ENCODE measurements around the gene CELF2. TPM values are rescaled to one million over a fixed set of nuclear protein-coding genes. Genes with fewer than 3 reads are reported as not detected.

CELF2 gene
- total and polyA plus RNA-seq, 9 of the 15 experiments (the other 6 are each of a cell fraction or from before 2014, with no cell fraction given) = 4.0 to 20.3 (median 11.1) TPM

DNA sequence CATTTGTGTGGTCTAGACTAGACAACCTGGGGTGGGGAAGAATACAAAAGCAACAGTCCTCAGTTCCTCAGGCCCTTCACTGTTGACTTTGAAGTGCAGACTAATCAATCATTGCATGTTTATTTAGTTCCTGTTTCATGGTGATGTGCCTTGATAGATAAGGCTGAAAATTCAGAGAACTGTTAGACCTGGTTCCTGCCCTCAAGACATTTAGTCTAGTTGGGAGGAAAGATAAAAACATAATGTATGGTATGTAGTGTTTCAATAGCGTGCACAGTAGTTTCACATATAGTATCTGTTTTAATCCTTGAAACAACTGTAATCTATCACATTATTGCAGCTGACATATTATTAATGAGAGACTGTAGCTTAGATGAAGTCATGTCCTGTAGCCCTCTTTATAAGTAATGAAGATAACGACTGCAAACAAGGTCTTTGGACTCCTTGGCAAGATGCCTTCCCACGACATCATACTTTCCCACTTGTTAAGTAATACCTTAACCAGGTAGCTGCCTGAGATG lies 124.0 kb downstream of the CELF2 start (continued):
- TF ChIP-seq, protein P1, sequence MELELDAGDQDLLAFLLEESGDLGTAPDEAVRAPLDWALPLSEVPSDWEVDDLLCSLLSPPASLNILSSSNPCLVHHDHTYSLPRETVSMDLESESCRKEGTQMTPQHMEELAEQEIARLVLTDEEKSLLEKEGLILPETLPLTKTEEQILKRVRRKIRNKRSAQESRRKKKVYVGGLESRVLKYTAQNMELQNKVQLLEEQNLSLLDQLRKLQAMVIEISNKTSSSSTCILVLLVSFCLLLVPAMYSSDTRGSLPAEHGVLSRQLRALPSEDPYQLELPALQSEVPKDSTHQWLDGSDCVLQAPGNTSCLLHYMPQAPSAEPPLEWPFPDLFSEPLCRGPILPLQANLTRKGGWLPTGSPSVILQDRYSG (tag; conservative IDR thresholded peaks at IDR 0.05; ENCODE audit: low read depth) = no peak
- TF ChIP-seq HCFC1 (IDR thresholded peaks at IDR 0.05; ENCODE audit: low read depth, low read length) (no peak), GABPA (tag; conservative IDR thresholded peaks at IDR 0.05; ENCODE audit: low read depth) (0 out of 2 replicates have a peak, but pooled peaks have one; percentile 39), E2F3 (CRISPR knock-in tag; IDR thresholded peaks at IDR 0.05) (no peak), TEAD2 (tag; IDR thresholded peaks at IDR 0.05) (no peak), ZNF232 (CRISPR knock-in tag; IDR thresholded peaks at IDR 0.05) (no peak), KLF6 (CRISPR knock-in tag; IDR thresholded peaks at IDR 0.05; ENCODE audit: borderline replicate concordance) (no peak), PREB (CRISPR knock-in tag; IDR thresholded peaks at IDR 0.05) (no peak), PHTF2 (CRISPR knock-in tag; IDR thresholded peaks at IDR 0.05) (no peak), HDAC3 (IDR thresholded peaks at IDR 0.05; ENCODE audit: borderline replicate concordance, partially characterized antibody) (peak; percentile 94), NCOA1 (IDR thresholded peaks at IDR 0.05; ENCODE audit: low read depth) (peak; percentile 80), ESRRB (CRISPR knock-in tag; IDR thresholded peaks at IDR 0.05; ENCODE audit: borderline replicate concordance) (no peak), NFATC3 (IDR thresholded peaks at IDR 0.05) (no peak), RNF2 (IDR thresholded peaks at IDR 0.05) (peak; percentile 91), CHD1 (IDR thresholded peaks at IDR 0.05; ENCODE audit: low read length) (no peak), CCNT2 (IDR thresholded peaks at IDR 0.05; ENCODE audit: borderline replicate concordance, extremely low read depth, insufficient read length, low read depth, low read length) (peak; percentile 77), MTA2 (IDR thresholded peaks at IDR 0.05; ENCODE audit: low read depth) (peak; percentile 87), NBN (IDR thresholded peaks at IDR 0.05; ENCODE audit: low read depth) (peak; percentile 87; the same call in 1 of the 2 replicates), ZNF408 (CRISPR knock-in tag; IDR thresholded peaks at IDR 0.05; ENCODE audit: low read depth) (no peak), GABPB2 (CRISPR knock-in tag; conservative IDR thresholded peaks at IDR 0.05) (no peak)
- TF ChIP-seq, protein P2, sequence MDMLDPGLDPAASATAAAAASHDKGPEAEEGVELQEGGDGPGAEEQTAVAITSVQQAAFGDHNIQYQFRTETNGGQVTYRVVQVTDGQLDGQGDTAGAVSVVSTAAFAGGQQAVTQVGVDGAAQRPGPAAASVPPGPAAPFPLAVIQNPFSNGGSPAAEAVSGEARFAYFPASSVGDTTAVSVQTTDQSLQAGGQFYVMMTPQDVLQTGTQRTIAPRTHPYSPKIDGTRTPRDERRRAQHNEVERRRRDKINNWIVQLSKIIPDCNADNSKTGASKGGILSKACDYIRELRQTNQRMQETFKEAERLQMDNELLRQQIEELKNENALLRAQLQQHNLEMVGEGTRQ (CRISPR knock-in tag; IDR thresholded peaks at IDR 0.05) = no peak
- TF ChIP-seq, protein P3, sequence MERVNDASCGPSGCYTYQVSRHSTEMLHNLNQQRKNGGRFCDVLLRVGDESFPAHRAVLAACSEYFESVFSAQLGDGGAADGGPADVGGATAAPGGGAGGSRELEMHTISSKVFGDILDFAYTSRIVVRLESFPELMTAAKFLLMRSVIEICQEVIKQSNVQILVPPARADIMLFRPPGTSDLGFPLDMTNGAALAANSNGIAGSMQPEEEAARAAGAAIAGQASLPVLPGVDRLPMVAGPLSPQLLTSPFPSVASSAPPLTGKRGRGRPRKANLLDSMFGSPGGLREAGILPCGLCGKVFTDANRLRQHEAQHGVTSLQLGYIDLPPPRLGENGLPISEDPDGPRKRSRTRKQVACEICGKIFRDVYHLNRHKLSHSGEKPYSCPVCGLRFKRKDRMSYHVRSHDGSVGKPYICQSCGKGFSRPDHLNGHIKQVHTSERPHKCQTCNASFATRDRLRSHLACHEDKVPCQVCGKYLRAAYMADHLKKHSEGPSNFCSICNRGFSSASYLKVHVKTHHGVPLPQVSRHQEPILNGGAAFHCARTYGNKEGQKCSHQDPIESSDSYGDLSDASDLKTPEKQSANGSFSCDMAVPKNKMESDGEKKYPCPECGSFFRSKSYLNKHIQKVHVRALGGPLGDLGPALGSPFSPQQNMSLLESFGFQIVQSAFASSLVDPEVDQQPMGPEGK (CRISPR knock-in tag; IDR thresholded peaks at IDR 0.05; ENCODE audit: borderline replicate concordance) = no peak
- TF ChIP-seq, protein P4, sequence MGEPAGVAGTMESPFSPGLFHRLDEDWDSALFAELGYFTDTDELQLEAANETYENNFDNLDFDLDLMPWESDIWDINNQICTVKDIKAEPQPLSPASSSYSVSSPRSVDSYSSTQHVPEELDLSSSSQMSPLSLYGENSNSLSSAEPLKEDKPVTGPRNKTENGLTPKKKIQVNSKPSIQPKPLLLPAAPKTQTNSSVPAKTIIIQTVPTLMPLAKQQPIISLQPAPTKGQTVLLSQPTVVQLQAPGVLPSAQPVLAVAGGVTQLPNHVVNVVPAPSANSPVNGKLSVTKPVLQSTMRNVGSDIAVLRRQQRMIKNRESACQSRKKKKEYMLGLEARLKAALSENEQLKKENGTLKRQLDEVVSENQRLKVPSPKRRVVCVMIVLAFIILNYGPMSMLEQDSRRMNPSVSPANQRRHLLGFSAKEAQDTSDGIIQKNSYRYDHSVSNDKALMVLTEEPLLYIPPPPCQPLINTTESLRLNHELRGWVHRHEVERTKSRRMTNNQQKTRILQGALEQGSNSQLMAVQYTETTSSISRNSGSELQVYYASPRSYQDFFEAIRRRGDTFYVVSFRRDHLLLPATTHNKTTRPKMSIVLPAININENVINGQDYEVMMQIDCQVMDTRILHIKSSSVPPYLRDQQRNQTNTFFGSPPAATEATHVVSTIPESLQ (CRISPR knock-in tag; IDR thresholded peaks at IDR 0.05) = no peak

Measured in K562 (cell line).